ENCODE results near the gene RPL29.

Gene RPL29

DNA sequence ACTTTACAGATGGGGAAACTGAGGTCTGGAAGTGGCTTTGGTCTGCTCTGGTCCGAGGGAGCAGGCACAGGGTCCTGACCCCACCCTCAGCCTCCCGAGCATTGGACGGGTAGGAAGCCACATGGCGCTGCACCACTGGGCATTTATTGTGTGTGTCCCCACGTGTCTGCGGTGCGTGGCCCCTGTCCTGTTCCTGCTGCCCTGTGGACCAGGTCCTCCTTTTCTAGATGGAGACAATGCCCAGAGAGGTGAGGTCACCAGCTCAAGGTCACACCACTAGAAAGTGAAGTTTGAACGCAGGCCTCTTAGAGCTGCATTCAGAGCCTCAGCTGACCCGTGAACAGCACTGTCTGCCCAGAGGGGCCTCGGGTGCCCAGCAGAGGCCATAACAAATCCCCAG, 33.8 kb upstream of the RPL29 start:
- no peaks in the 10 kb centered on the region for H3K27me3 ChIP-seq
- H3K9me3 ChIP-seq, result no peaks in the 10 kb centered on the region
- H3K4me3 ChIP-seq (ENCODE audit: low read depth, low read length), result no peak overlapping the region
- DNase-seq, result no peak
- no peaks in the 10 kb centered on the region; the same call in 1 of the 2 replicates for H3K36me3 ChIP-seq
- H3K4me1 ChIP-seq, result peaks cover 44% of the 10 kb centered on the region
- TF ChIP-seq, protein P1, sequence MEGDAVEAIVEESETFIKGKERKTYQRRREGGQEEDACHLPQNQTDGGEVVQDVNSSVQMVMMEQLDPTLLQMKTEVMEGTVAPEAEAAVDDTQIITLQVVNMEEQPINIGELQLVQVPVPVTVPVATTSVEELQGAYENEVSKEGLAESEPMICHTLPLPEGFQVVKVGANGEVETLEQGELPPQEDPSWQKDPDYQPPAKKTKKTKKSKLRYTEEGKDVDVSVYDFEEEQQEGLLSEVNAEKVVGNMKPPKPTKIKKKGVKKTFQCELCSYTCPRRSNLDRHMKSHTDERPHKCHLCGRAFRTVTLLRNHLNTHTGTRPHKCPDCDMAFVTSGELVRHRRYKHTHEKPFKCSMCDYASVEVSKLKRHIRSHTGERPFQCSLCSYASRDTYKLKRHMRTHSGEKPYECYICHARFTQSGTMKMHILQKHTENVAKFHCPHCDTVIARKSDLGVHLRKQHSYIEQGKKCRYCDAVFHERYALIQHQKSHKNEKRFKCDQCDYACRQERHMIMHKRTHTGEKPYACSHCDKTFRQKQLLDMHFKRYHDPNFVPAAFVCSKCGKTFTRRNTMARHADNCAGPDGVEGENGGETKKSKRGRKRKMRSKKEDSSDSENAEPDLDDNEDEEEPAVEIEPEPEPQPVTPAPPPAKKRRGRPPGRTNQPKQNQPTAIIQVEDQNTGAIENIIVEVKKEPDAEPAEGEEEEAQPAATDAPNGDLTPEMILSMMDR (IDR thresholded peaks at IDR 0.05; ENCODE audit: low read depth, low read length), result no peak

DNA sequence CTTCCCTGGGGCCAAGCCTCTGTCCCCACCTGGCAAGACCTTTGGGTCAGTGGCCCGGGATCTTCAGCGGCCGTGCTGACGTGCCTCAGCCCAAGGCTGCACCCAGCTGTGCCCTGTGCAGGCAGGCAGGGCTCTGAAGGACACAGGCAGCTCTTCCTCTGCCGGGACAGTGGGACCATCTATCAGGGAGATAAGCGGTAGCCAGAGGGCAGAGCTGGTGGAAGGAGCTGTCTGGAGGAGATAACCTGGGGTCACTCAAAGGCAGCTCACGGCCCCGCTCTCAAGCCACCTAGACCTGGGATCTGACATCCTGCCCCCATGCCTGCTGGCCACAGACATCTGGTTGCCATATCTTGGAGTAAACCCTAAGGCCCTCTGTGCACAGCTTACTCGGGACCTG, 33.4 kb upstream of the RPL29 start:
- TF ChIP-seq, protein P1 (IDR thresholded peaks at IDR 0.05; ENCODE audit: low read depth, low read length), result no peak

DNA sequence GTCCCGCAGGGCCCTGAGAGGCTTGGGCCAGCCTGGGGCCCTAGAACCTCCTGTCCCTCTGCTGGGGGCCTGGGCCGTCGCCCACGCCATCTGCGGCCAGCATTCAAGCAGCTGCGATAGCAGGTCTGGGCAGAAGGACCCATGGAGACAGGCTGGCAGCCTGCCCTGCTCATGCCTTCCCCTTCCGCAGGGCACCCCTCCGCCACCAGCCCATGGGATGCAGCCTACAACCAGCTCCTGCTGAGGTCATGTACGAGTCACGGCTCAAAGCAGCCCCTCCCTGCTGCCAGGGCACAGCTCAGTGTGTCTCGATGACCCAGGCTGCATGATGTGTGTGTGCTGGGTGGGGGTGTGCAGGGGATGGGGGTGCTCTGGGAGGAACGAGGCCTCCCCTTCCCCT, 32.9 kb upstream of the RPL29 start:
- DNase-seq, result peak; percentile 43
- no peaks in the 10 kb centered on the region for H3K27me3 ChIP-seq
- peaks cover 44% of the 10 kb centered on the region for H3K4me1 ChIP-seq
- TF ChIP-seq, protein P1 (IDR thresholded peaks at IDR 0.05; ENCODE audit: low read depth, low read length), result no peak
- no peaks in the 10 kb centered on the region for H3K9me3 ChIP-seq
- no peak overlapping the region for H3K4me3 ChIP-seq (ENCODE audit: low read depth, low read length)
- H3K36me3 ChIP-seq, result no peaks in the 10 kb centered on the region; the same call in 1 of the 2 replicates

More for the DNA sequence above, 33.4 kb upstream of the RPL29 start:
- H3K4me1 ChIP-seq, result peaks cover 44% of the 10 kb centered on the region
- no peaks in the 10 kb centered on the region; the same call in 1 of the 2 replicates for H3K36me3 ChIP-seq
- H3K27me3 ChIP-seq, result no peaks in the 10 kb centered on the region
- H3K9me3 ChIP-seq, result no peaks in the 10 kb centered on the region
- DNase-seq, result peak; percentile 46
- no peak overlapping the region for H3K4me3 ChIP-seq (ENCODE audit: low read depth, low read length)

DNA sequence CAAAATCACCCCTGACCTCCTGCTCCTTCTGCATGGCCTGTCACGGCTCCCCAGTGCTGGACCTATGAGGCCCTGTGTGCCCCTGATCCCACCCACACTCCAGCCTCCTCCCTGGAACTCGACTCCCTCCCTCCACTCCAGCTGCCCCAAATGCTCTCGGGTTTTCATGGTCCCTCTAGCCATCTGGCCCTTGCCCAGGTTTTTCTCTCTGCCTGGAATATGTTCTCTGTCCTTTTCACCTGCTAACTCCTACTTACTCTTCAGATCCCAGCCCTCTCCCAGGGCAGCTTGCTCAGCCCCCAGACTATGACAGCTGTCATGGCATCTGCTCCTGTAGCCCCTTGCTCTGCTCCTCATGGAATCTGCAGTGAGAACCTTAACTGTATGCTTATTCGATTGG, 30.3 kb upstream of the RPL29 start:
- TF ChIP-seq, protein P1 (IDR thresholded peaks at IDR 0.05; ENCODE audit: low read depth, low read length), result no peak
- no peak for DNase-seq
- no peaks in the 10 kb centered on the region; the same call in 1 of the 2 replicates for H3K36me3 ChIP-seq
- peak overlapping the region; percentile 66 for H3K4me3 ChIP-seq (ENCODE audit: low read depth, low read length)
- H3K9me3 ChIP-seq, result no peaks in the 10 kb centered on the region
- H3K4me1 ChIP-seq, result peaks cover 37% of the 10 kb centered on the region
- H3K27me3 ChIP-seq, result no peaks in the 10 kb centered on the region

DNA sequence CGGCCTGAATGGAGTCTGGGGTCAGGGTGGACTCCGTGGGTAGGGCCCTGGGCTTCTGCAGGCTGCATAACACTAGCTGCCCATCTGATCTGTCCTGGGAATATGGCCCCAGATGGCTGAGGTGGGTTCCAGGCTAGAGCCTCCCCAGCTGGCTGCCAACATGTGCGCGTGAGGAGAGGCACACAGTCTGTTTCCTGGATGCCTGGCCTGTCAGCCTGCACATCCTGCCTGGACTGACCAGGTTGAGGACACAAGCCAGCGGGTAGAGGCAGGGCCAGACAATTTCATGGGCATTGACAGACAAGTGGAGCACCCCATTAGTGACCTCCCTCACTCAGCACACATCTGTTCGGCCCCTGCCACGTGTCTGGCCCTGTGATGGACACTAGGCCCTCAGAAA, 29.8 kb upstream of the RPL29 start:
- no peaks in the 10 kb centered on the region; the same call in 1 of the 2 replicates for H3K36me3 ChIP-seq
- TF ChIP-seq, protein P1 (IDR thresholded peaks at IDR 0.05; ENCODE audit: low read depth, low read length), result no peak
- peaks cover 40% of the 10 kb centered on the region for H3K4me1 ChIP-seq
- peak overlapping the region; percentile 66 for H3K4me3 ChIP-seq (ENCODE audit: low read depth, low read length)
- H3K27me3 ChIP-seq, result no peaks in the 10 kb centered on the region
- no peak for DNase-seq
- H3K9me3 ChIP-seq, result no peaks in the 10 kb centered on the region

DNA sequence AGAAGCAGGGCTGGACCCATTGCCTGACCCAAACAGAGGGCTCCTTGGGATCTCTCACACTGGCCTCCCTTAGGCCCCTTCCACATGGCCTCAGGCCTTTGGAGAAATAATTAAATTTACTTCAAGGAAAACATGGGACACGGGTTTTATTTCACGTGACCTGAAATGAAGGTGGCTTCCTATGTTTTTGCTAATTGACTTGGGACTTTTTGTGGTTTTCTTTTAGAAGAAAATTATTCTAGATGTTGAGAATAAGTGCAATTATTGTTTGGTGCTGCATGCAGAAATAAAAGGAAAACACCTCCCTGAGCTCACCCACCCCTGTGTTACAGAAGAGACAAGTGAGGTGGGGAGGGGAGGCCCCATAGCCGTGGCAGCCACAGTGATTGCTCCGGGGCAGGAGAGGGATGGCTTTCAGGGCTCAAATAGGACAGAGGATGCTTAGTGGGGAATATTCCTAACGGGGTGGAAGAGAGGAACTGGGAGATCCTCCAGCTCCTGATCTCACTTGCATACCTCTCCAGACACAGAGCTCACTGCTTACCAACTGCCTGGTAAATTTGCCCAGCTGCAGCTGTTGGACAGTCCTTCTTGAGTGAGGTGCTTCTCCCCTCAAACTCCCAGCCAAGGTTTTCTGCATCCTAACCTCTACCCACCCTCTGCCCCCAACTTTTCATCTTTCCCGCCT, 29.2 kb upstream of the RPL29 start:
- Histone ChIP-seq H3K9me3 (no peaks in the 10 kb centered on the region), H3K4me1 (peaks cover 36% of the 10 kb centered on the region), H3K36me3 (no peaks in the 10 kb centered on the region; the same call in 1 of the 2 replicates), H3K4me3 (ENCODE audit: low read depth, low read length) (peak overlapping the region; percentile 66), H3K27me3 (no peaks in the 10 kb centered on the region)
- no peak for DNase-seq
- TF ChIP-seq, protein P1 (IDR thresholded peaks at IDR 0.05; ENCODE audit: low read depth, low read length), result no peak
